ENCODE results near the gene SSBP2. TPM values are rescaled to one million over a fixed set of nuclear protein-coding genes. Genes with fewer than 3 reads are reported as not detected.
"Not testable (repeated sequence)": the region's sequence is repeated elsewhere in the genome, so short reads cannot be mapped to it uniquely, and the experiment has no call there.

SSBP2 gene
- total RNA-seq, 2 donors from 2014 or later = 11.1 to 28.0 TPM

DNA sequence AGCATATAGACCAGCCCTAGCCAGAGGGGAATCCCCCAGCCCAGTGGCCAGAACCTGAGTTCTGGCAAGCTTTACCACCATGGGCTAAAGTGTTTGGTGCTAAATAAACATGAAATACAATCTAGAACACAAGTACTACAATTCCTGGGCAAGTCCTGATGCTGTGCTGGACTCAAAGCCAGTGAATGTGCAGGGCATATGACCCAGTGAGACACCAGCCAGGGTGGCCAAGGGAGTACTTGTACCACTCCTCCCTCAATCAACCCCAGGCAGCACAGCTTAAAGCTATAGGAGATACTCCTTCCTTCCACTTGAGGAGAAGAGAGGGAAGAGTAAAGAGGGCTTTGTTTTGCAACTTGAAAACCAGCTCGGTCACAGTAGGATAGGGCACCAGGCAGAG, 63.6 kb downstream of the SSBP2 start:
- intact Hi-C loops (cut with DNase I) = no loop called here
- Histone ChIP-seq H3K4me3 (no peak overlapping the region), H3K4me1 (no peaks in the 10 kb centered on the region), H3K9ac (ENCODE audit: low read depth in 2 of 2, low read length in 2 of 2) (no peak overlapping the region), H3K9me3 (no peaks in the 10 kb centered on the region), H3K27me3 (no peaks in the 10 kb centered on the region), H3K27ac (no peak overlapping the region), H3K36me3 (no peaks in the 10 kb centered on the region)
- DNase-seq = no peak
- TF ChIP-seq, protein P1, sequence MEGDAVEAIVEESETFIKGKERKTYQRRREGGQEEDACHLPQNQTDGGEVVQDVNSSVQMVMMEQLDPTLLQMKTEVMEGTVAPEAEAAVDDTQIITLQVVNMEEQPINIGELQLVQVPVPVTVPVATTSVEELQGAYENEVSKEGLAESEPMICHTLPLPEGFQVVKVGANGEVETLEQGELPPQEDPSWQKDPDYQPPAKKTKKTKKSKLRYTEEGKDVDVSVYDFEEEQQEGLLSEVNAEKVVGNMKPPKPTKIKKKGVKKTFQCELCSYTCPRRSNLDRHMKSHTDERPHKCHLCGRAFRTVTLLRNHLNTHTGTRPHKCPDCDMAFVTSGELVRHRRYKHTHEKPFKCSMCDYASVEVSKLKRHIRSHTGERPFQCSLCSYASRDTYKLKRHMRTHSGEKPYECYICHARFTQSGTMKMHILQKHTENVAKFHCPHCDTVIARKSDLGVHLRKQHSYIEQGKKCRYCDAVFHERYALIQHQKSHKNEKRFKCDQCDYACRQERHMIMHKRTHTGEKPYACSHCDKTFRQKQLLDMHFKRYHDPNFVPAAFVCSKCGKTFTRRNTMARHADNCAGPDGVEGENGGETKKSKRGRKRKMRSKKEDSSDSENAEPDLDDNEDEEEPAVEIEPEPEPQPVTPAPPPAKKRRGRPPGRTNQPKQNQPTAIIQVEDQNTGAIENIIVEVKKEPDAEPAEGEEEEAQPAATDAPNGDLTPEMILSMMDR (IDR thresholded peaks at IDR 0.05) = no peak

GRCh38 chr5:81685471-81685870, 65.4 kb downstream of the SSBP2 start:
- no peak overlapping the region for H3K9ac ChIP-seq (ENCODE audit: low read depth in 2 of 2, low read length in 2 of 2)
- H3K27me3 ChIP-seq = no peaks in the 10 kb centered on the region
- no peaks in the 10 kb centered on the region for H3K4me1 ChIP-seq
- TF ChIP-seq, protein P1 (IDR thresholded peaks at IDR 0.05) = no peak
- H3K27ac ChIP-seq = no peak overlapping the region
- H3K4me3 ChIP-seq = no peak overlapping the region
- H3K9me3 ChIP-seq = no peaks in the 10 kb centered on the region
- intact Hi-C loops (cut with DNase I) = no loop called here
- no peaks in the 10 kb centered on the region for H3K36me3 ChIP-seq
- DNase-seq = no peak

GRCh38 chr5:81679885-81680284, 71.0 kb downstream of the SSBP2 start:
- no peaks in the 10 kb centered on the region for H3K36me3 ChIP-seq
- intact Hi-C loops (cut with DNase I) = no loop called here
- no peaks in the 10 kb centered on the region for H3K27me3 ChIP-seq
- no peak for DNase-seq
- TF ChIP-seq, protein P1 (IDR thresholded peaks at IDR 0.05) = no peak
- H3K4me1 ChIP-seq = no peaks in the 10 kb centered on the region
- no peak overlapping the region for H3K27ac ChIP-seq
- H3K9ac ChIP-seq (ENCODE audit: low read depth in 2 of 2, low read length in 2 of 2) = no peak overlapping the region
- H3K4me3 ChIP-seq = no peak overlapping the region
- no peaks in the 10 kb centered on the region for H3K9me3 ChIP-seq

DNA sequence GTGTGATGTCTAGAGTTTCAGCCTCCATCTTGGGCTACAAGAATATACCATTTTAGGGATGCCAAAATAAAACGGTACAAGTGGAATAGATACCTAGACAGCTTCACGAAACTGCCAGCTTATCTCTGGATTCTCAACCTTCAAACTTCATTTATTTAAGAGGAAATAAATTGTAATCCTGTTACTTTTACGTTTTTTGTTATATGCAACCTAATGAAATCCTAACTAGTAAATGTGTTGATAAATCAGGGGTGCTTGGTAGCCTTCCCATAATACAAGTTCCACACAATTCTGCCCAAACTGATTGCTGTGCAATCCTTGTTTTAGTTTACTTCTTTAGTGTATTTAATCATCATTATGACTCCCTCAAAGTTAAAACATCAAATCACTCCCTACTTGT, 75.5 kb downstream of the SSBP2 start:
- H3K9ac ChIP-seq (ENCODE audit: low read depth in 2 of 2, low read length in 2 of 2) = no peak overlapping the region
- TF ChIP-seq, protein P1 (IDR thresholded peaks at IDR 0.05) = no peak

GRCh38 chr5:81665795-81666194, 85.1 kb downstream of the SSBP2 start:
- H3K9me3 ChIP-seq = no peaks in the 10 kb centered on the region
- no peaks in the 10 kb centered on the region for H3K27me3 ChIP-seq
- TF ChIP-seq, protein P1 (IDR thresholded peaks at IDR 0.05) = no peak
- H3K9ac ChIP-seq (ENCODE audit: low read depth in 2 of 2, low read length in 2 of 2) = no peak overlapping the region
- H3K27ac ChIP-seq = no peak overlapping the region
- intact Hi-C loops (cut with DNase I) = no loop called here
- H3K4me1 ChIP-seq = no peaks in the 10 kb centered on the region
- H3K4me3 ChIP-seq = no peak overlapping the region
- no peak for DNase-seq
- no peaks in the 10 kb centered on the region for H3K36me3 ChIP-seq

More for the DNA sequence above, 75.5 kb downstream of the SSBP2 start:
- no peaks in the 10 kb centered on the region for H3K4me1 ChIP-seq
- intact Hi-C loops (cut with DNase I) = no loop called here
- DNase-seq = no peak
- H3K27ac ChIP-seq = no peak overlapping the region
- H3K9me3 ChIP-seq = no peaks in the 10 kb centered on the region
- no peaks in the 10 kb centered on the region for H3K36me3 ChIP-seq
- H3K4me3 ChIP-seq = no peak overlapping the region
- no peaks in the 10 kb centered on the region for H3K27me3 ChIP-seq

- DNase-seq; H3K4me3 ChIP-seq; H3K9me3 ChIP-seq; H3K36me3 ChIP-seq; H3K27ac ChIP-seq; H3K9ac ChIP-seq (ENCODE audit: low read depth in 2 of 2, low read length in 2 of 2); intact Hi-C loops (cut with DNase I); H3K27me3 ChIP-seq; H3K4me1 ChIP-seq: not testable (repeated sequence)
Measured at GRCh38 chr5:81660624-81661023, 90.3 kb downstream of the SSBP2 start.

Measured in colonic mucosa (tissue), 4 donors.